ENCODE results near the gene FNDC7.

DNA sequence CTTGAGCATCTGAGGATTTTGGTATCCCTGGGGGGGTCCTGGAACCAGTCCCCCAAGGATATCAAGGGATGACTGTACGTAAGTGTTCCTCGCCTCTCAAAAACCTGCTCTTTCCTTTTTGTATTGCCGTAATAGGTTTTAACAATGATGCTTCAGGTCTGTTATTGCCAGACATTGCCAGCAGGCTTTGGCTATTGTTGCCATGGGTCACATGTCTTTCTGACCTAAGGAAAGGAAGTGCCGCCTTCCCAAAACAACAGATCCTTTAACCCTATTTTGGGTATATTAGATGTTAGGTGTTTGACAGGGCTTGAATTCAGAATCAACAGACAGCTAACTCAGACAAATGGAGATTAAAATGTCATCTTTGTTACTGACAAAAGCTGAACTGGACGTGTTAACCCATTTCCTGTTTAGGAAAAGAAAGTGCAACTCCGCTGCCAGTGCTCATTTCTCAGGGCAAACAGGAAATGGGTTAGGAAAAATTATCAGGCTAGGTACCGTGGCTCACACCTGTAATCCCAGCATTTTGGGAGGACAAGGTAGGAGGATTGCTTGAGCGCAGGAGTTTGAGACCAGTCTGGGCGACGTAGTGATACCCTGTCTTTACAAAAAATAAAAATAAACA lies 33.0 kb upstream of the FNDC7 start:
- no peak for TF ChIP-seq EP300 (IDR thresholded peaks at IDR 0.05; ENCODE audit: borderline replicate concordance)
- TF ChIP-seq RAD21 (IDR thresholded peaks at IDR 0.05; ENCODE audit: low read depth) = no peak
- TF ChIP-seq YY1 (IDR thresholded peaks at IDR 0.05; ENCODE audit: low read depth) = no peak
- no peak for TF ChIP-seq TEAD4 (IDR thresholded peaks at IDR 0.05)
- no peak for TF ChIP-seq TAF1 (IDR thresholded peaks at IDR 0.05; ENCODE audit: low read depth)
- TF ChIP-seq, protein P1, sequence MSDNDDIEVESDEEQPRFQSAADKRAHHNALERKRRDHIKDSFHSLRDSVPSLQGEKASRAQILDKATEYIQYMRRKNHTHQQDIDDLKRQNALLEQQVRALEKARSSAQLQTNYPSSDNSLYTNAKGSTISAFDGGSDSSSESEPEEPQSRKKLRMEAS (IDR thresholded peaks at IDR 0.05) = no peak
- no peak for TF ChIP-seq FOXM1 (IDR thresholded peaks at IDR 0.05; ENCODE audit: borderline replicate concordance, low read depth)

Measured in Ishikawa (cell line).